Measurements from ENCODE around the gene ITPA.

Gene ITPA

DNA sequence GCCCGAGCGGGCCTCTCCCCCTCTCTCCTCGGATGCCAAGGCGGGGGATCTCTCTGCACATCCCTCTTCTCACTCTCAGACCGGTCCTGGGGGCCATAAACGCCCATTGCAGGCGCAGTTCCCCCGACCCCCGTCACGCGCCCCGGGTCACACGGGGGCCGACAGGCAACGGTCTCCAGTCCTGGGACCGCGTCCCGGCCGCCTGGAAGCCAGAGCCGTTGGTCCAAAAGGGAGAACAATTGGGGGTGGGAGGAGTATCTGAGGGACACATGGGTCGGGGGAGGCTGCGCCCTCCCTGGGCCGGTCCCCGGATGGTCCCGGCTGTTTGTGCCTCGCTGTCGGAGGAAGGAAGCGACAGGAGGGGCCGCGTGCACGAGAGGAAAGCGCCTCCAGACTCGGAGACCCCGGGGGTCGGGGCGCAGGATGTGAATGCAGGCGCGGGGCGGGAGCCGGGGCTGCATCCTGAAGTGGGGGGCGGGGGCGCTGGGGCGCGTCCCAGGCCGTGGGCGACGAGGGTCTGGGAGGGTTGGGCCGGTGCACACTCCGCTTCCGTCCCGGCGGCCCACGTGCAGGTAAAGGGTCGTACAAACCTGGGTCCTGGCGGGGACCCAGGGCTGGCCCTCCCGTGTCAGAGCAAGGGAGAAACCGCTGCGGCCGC is 28.8 kb downstream of the ITPA start:
- H3K4me3 ChIP-seq (ENCODE audit: low read depth, low read length), result peak overlapping the region; percentile 57
- DNase-seq (ENCODE audit: low read depth), result no peak
- TF ChIP-seq, protein P1, sequence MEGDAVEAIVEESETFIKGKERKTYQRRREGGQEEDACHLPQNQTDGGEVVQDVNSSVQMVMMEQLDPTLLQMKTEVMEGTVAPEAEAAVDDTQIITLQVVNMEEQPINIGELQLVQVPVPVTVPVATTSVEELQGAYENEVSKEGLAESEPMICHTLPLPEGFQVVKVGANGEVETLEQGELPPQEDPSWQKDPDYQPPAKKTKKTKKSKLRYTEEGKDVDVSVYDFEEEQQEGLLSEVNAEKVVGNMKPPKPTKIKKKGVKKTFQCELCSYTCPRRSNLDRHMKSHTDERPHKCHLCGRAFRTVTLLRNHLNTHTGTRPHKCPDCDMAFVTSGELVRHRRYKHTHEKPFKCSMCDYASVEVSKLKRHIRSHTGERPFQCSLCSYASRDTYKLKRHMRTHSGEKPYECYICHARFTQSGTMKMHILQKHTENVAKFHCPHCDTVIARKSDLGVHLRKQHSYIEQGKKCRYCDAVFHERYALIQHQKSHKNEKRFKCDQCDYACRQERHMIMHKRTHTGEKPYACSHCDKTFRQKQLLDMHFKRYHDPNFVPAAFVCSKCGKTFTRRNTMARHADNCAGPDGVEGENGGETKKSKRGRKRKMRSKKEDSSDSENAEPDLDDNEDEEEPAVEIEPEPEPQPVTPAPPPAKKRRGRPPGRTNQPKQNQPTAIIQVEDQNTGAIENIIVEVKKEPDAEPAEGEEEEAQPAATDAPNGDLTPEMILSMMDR (IDR thresholded peaks at IDR 0.05; ENCODE audit: low read depth, low read length, missing control alignments), result no peak

DNA sequence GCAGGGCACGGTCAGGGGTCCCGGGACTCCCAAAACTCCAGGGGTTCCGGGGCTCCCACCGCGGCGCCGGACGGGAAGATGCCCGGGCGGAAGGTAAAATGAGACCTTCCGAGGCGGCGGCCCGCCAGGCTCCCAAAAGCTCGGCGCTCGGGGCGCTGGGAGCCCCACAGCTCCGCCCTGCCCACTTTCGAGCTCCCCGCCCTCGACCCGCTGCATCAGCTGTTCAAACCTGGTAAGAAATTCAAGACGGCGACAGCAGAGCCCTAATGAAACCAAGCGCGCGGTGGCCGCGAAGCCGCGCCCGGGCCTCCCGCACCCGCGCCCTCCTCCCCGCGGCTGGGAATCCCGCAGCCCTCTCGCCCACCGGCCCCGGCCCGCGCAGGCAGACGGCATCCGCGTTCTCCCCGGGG is 29.3 kb downstream of the ITPA start:
- H3K4me3 ChIP-seq (ENCODE audit: low read depth, low read length), result peak overlapping the region; percentile 57
- TF ChIP-seq, protein P1 (IDR thresholded peaks at IDR 0.05; ENCODE audit: low read depth, low read length, missing control alignments), result no peak
- DNase-seq (ENCODE audit: low read depth), result no peak

DNA sequence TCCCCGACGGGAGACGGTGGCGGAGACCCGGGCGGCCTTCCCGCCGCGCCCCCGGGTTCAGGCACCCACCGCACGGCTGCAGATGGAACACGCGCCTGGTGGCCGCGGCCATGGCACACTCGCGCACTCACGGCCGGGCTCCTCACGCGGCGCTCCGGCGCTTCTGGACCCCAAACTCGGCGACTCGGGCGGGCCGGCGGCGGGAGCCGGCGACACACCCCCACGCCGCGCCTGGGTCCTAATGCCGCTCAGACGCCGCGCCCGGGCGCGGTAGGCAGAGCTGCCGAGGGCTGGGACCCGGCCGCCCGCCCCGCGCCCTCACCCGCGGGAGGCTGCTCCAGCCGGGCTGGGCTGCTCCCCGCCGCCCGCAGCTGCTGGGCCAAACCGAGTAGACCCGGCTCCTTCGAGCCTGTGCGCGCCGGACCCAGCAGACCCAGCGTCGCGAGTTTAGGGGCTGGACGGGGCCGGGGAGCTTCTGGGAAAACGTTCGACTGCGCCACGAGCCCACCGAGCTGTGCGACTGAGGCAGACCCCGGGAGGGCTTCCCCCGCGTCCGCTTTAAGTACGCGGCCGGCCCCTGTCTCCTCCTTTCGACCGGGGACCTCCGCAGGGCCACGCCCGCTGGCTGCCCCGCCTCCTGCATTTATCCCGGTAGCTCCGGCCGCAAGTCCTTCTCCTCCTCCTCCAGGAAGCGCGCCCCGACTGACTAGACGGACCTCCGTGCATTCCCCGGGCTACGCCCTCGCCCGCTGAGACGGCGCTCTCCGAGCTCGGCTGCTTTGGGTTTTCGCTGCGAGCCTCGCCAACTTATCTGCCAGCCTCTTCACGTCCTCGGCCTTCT is 29.9 kb downstream of the ITPA start, which contains the start of gene SLC4A11:
TSS of gene SLC4A11 (minus strand) at position 165 of the 841 bp plus-strand sequence. CDS start at position 112, 53 bp downstream.
- H3K4me3 ChIP-seq (ENCODE audit: low read depth, low read length), result peak within 1 kb of the TSS; percentile 57
- no peak for DNase-seq (ENCODE audit: low read depth)

DNA sequence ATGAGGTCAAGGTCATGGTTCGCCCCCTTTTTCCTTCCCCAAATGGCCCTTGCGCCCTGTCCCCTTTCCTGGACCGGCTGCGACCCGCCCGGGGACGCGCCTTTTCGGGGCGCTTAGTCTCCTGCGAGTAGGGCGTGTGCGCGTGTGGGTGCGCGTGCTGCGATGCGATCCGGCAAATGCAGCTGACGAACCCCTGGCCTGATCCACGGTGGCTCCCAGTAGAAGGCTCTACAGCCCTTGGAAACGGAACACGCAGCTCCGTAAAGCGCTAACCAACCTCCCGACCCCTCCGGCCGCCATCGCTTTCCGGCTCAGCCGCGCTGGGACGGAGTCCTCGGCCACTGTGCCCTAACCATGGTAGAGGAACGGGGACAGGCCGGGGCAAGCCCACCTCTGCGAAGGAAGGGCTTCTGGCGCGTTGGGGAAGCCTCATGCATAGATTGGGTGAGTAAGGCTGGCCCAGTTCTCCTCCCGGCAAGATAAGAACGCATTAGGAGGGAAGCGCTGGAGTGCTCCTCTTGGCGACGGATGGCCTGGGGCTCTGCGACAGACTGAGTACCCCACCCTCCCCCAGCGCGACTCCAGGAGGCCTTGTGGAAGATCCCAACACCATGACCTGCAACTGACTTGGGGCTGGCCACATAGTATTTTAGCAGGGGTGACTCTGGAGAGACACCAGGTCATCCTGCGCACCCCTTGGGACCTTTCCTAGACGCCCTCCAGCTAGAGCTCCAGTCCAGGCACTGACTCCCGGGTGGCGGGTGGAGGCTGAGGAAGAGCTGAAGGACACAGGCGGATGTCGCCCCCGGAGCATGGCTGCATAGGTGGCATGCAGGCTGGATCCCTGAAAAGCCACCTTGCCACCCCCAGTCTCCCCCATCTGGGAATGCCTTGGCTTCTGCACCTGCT is 30.8 kb downstream of the ITPA start:
- TF ChIP-seq, protein P1 (IDR thresholded peaks at IDR 0.05; ENCODE audit: low read depth, low read length, missing control alignments), result no peak
- no peak for DNase-seq (ENCODE audit: low read depth)
- H3K4me3 ChIP-seq (ENCODE audit: low read depth, low read length), result peak overlapping the region; percentile 57

More for the DNA sequence above, 29.9 kb downstream of the ITPA start, which contains the start of gene SLC4A11:
- TF ChIP-seq, protein P1 (IDR thresholded peaks at IDR 0.05; ENCODE audit: low read depth, low read length, missing control alignments), result no peak

DNA sequence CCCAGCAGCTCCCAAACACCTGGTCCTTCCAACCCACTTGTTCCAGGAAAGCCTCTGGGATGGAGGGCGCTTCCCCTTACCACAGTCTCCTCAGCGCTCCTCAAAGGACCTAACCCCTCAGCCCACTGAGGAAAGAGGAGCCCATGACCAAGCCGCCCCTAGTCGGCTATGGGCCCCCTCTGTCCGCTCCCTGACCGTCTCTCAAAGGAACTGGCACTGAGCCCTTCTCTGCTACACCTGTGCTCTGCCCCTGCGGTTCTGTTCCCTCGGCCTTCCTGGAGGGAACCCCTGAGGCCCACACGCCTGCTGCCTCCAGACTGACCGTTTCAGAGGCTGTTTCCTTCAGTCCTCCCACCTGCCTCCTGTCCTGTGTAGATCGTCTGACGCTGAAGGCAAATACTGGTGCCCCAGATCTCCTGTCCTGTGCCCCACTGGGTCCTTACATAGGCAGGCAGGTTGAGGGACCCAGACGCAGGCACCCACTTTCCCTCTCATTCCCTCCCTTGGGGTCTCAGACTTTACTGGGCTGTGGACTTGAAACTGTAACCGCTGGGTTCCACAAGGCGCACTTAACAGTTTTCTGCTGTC is 31.6 kb downstream of the ITPA start:
- no peak overlapping the region for H3K4me3 ChIP-seq (ENCODE audit: low read depth, low read length)
- no peak for DNase-seq (ENCODE audit: low read depth)
- TF ChIP-seq, protein P1 (IDR thresholded peaks at IDR 0.05; ENCODE audit: low read depth, low read length, missing control alignments), result no peak

DNA sequence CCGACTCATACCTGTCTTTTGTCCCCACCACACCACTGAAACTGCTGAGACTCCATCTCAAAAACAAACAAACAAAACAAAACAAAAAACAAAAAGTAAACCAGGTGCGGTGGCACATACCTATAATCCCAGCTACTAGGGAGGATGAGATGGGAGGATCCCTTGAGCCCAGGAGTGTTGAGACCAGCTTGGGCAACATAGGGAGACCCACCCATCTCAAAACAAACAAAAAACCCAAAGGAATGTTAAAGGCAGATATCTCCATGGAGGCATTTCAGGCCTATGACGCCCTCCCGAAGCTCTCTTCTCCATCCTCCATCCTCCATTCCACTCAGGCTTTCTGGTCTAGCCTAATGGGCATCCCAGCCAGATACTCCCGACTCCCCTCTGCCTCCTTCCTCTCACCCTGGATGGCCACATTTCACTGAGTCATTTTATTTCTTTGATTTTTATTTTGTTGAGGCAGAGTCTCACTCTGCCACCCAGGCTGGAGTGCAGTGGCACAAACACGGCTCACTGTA is 32.9 kb downstream of the ITPA start:
- no peak overlapping the region for H3K4me3 ChIP-seq (ENCODE audit: low read depth, low read length)
- no peak for DNase-seq (ENCODE audit: low read depth)
- TF ChIP-seq, protein P1 (IDR thresholded peaks at IDR 0.05; ENCODE audit: low read depth, low read length, missing control alignments), result no peak
